ENCODE measurements around the gene PRTN3. TPM values are rescaled to one million over a fixed set of nuclear protein-coding genes. Genes with fewer than 3 reads are reported as not detected.

PRTN3 gene
- 1 to 10 TPM in 1 of 2 donors, not detected in 1; 2.6 TPM for total RNA-seq

GRCh38 chr19:840519-841206, at the start of gene PRTN3:
Gene PRTN3, plus strand, starts transcription at chr19:840999. Its CDS starts 10 bp downstream, at chr19:841009.
- Histone ChIP-seq H3K4me1 (replicated peaks) (no peaks in the 10 kb centered on the region), H3K36me3 (no peaks in the 10 kb centered on the region), H3K4me3 (no peak within 1 kb of the TSS), H3K27ac (no peak within 1 kb of the TSS), H3K27me3 (replicated peaks; ENCODE audit: insufficient read depth) (peaks cover 10% of the 10 kb centered on the region), H3K9me3 (no peaks in the 10 kb centered on the region)
- intact Hi-C loops (cut with DNase I) = no loop called here
- WGBS = 76% methylated on average over 24 of the region's 24 CpGs
- TF ChIP-seq POLR2AphosphoS5 (IDR thresholded peaks at IDR 0.05) = no peak
- TF ChIP-seq POLR2A (IDR thresholded peaks at IDR 0.05) = no peak
- TF ChIP-seq CTCF (IDR thresholded peaks at IDR 0.05) = no peak
- DNase-seq (ENCODE audit: low spot score) = no peak

GRCh38 chr19:791007-791566, 49.7 kb upstream of the PRTN3 start:
- Histone ChIP-seq H3K4me3 (no peak overlapping the region), H3K27me3 (replicated peaks; ENCODE audit: insufficient read depth) (no peaks in the 10 kb centered on the region), H3K36me3 (no peaks in the 10 kb centered on the region), H3K4me1 (replicated peaks) (no peaks in the 10 kb centered on the region), H3K27ac (no peak overlapping the region), H3K9me3 (no peaks in the 10 kb centered on the region)
- WGBS = 85% methylated on average over 26 of the region's 26 CpGs
- no peak for TF ChIP-seq CTCF (IDR thresholded peaks at IDR 0.05)
- no peak for TF ChIP-seq POLR2AphosphoS5 (IDR thresholded peaks at IDR 0.05)
- no peak for TF ChIP-seq POLR2A (IDR thresholded peaks at IDR 0.05)
- DNase-seq (ENCODE audit: low spot score) = no peak
- intact Hi-C loops (cut with DNase I) = no loop called here

- Histone ChIP-seq H3K4me3 (no peak overlapping the region), H3K9me3 (no peaks in the 10 kb centered on the region), H3K27ac (no peak overlapping the region), H3K4me1 (replicated peaks) (no peaks in the 10 kb centered on the region), H3K36me3 (no peaks in the 10 kb centered on the region), H3K27me3 (replicated peaks; ENCODE audit: insufficient read depth) (no peaks in the 10 kb centered on the region)
- intact Hi-C loops (cut with DNase I) = no loop called here
- WGBS = 55% methylated on average over 8 of the region's 8 CpGs
- no peak for TF ChIP-seq CTCF (IDR thresholded peaks at IDR 0.05)
- no peak for TF ChIP-seq POLR2A (IDR thresholded peaks at IDR 0.05)
- no peak for TF ChIP-seq POLR2AphosphoS5 (IDR thresholded peaks at IDR 0.05)
- DNase-seq (ENCODE audit: low spot score) = no peak
These were observed 49.1 kb upstream of the PRTN3 start for GRCh38 chr19:791567-792305.

GRCh38 chr19:792306-792885, 48.4 kb upstream of the PRTN3 start:
- DNase-seq (ENCODE audit: low spot score) = no peak
- Histone ChIP-seq H3K27ac (no peak overlapping the region), H3K36me3 (no peaks in the 10 kb centered on the region), H3K4me1 (replicated peaks) (no peaks in the 10 kb centered on the region), H3K27me3 (replicated peaks; ENCODE audit: insufficient read depth) (no peaks in the 10 kb centered on the region), H3K9me3 (no peaks in the 10 kb centered on the region), H3K4me3 (no peak overlapping the region)
- TF ChIP-seq CTCF (IDR thresholded peaks at IDR 0.05) (no peak), POLR2A (IDR thresholded peaks at IDR 0.05) (no peak), POLR2AphosphoS5 (IDR thresholded peaks at IDR 0.05) (no peak)
- WGBS = 74% methylated on average over 16 of the region's 16 CpGs
- intact Hi-C loops (cut with DNase I) = no loop called here

Measured in prostate gland (tissue), 2 donors.